Measurements from ENCODE around the gene LARGE2.

- TF ChIP-seq, protein P1, sequence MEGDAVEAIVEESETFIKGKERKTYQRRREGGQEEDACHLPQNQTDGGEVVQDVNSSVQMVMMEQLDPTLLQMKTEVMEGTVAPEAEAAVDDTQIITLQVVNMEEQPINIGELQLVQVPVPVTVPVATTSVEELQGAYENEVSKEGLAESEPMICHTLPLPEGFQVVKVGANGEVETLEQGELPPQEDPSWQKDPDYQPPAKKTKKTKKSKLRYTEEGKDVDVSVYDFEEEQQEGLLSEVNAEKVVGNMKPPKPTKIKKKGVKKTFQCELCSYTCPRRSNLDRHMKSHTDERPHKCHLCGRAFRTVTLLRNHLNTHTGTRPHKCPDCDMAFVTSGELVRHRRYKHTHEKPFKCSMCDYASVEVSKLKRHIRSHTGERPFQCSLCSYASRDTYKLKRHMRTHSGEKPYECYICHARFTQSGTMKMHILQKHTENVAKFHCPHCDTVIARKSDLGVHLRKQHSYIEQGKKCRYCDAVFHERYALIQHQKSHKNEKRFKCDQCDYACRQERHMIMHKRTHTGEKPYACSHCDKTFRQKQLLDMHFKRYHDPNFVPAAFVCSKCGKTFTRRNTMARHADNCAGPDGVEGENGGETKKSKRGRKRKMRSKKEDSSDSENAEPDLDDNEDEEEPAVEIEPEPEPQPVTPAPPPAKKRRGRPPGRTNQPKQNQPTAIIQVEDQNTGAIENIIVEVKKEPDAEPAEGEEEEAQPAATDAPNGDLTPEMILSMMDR (IDR thresholded peaks at IDR 0.05 in 2 of 3, conservative IDR thresholded peaks at IDR 0.05 in 1 of 3; ENCODE audit: borderline replicate concordance in 1 of 3, insufficient read depth in 1 of 3, low read depth in 2 of 3, low read length in 2 of 3) = no peak
- TF ChIP-seq EZH2phosphoT487 (IDR thresholded peaks at IDR 0.05; ENCODE audit: borderline replicate concordance) (no peak), RAD21 (IDR thresholded peaks at IDR 0.05; ENCODE audit: low read depth) (no peak), ZNF274 (IDR thresholded peaks at IDR 0.05; ENCODE audit: low read depth, low read length) (no peak), POLR2A (IDR thresholded peaks at IDR 0.05; ENCODE audit: borderline replicate concordance, extremely low read depth, insufficient read depth, insufficient read length) (no peak), MAX (IDR thresholded peaks at IDR 0.05) (no peak), EZH2 (IDR thresholded peaks at IDR 0.05) (no peak), POLR2AphosphoS5 (IDR thresholded peaks at IDR 0.05; ENCODE audit: low read depth, low read length) (no peak), ZFX (IDR thresholded peaks at IDR 0.05) (no peak), SP1 (IDR thresholded peaks at IDR 0.05; ENCODE audit: low read depth) (no peak), YY1 (IDR thresholded peaks at IDR 0.05; ENCODE audit: extremely low read depth, insufficient replicate concordance, low read depth, low read length) (no peak)
- TF ChIP-seq, protein P2, sequence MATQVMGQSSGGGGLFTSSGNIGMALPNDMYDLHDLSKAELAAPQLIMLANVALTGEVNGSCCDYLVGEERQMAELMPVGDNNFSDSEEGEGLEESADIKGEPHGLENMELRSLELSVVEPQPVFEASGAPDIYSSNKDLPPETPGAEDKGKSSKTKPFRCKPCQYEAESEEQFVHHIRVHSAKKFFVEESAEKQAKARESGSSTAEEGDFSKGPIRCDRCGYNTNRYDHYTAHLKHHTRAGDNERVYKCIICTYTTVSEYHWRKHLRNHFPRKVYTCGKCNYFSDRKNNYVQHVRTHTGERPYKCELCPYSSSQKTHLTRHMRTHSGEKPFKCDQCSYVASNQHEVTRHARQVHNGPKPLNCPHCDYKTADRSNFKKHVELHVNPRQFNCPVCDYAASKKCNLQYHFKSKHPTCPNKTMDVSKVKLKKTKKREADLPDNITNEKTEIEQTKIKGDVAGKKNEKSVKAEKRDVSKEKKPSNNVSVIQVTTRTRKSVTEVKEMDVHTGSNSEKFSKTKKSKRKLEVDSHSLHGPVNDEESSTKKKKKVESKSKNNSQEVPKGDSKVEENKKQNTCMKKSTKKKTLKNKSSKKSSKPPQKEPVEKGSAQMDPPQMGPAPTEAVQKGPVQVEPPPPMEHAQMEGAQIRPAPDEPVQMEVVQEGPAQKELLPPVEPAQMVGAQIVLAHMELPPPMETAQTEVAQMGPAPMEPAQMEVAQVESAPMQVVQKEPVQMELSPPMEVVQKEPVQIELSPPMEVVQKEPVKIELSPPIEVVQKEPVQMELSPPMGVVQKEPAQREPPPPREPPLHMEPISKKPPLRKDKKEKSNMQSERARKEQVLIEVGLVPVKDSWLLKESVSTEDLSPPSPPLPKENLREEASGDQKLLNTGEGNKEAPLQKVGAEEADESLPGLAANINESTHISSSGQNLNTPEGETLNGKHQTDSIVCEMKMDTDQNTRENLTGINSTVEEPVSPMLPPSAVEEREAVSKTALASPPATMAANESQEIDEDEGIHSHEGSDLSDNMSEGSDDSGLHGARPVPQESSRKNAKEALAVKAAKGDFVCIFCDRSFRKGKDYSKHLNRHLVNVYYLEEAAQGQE (IDR thresholded peaks at IDR 0.05; ENCODE audit: low read depth) = no peak
Measured at GRCh38 chr11:45973601-45974000, 51.1 kb downstream of the LARGE2 start.

All from HCT116 (cell line).